ENCODE results near the gene BTBD18.
A peak's percentile ranks its signal among the peaks of the same experiment; 100 is the strongest.
"Not testable (repeated sequence)": the region's sequence is repeated elsewhere in the genome, so short reads cannot be mapped to it uniquely, and the experiment has no call there.

The BTBD18 gene

DNA sequence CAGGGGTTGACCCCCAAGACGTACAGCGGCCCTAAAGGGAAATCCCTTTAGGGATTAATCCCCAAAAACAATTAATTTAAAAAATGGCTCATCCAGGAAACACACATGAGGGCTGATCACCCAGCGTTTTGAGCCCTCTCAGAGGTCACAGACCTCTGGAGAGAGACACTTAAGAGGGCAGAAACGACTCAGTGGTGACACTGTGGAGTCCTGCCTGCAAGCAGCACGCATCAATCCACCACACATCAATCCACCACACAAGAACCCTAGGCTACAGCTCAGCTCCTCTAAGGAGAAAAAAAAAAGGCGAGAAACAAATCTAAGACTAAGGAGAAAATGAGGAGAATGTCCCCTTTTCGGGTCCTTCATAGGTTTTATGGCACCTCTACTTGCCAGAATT, 22.8 kb downstream of the BTBD18 start:
- DNase-seq: no peak

DNA sequence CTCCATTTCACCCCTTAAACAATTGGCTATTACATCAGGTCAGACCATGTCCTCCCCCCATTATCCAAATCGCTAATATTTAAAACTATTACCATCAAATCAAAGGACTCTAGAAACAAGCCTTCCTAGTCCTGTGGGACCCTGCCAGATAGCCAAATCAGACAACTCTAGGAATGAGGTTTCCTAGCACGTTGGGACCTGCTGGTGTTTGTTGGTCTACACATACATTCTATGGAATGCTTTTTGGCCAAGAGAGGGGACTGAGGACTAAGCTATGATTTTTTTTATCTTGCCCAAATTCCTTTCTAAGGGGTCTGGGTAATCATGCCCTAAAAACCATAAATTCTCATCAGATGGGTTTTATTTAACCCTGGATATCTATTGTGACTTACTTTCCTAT, 24.4 kb downstream of the BTBD18 start:
- DNase-seq: no peak

DNA sequence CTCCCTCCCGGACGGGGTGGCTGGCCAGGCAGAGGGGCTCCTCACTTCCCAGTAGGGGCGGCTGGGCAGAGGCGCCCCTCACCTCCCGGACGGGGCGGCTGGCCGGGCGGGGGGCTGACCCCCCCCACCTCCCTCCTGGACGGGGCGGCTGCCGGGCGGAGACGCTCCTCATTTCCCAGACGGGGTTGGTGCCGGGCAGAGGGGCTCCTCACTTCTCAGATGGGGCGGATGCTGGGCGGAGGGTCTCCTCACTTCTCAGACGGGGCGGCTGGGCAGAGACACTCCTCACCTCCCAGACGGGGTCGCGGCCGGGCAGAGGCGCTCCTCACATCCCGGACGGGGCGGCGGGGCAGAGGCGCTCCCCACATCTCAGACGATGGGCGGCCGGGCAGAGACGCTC, 34.9 kb downstream of the BTBD18 start:
- DNase-seq: not testable (repeated sequence)

DNA sequence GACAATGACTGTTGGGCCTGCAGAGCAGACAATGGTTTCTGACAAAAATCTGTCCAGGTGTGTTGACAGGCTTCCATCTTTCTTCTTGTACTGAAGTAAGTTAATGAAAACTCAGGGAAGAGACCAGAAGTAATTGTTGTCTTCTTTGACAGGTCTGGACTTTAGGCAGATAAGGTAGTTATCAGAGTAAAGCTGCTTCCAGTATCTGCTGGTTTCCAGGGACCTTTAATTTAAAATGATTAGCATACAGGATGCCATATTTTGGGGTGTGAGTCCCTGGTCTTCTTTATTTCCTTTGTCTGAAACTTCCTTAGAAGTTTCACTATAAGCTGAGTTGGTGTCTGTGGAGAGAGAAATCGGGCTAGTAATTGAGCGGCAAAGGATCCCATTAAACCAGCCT, 37.8 kb downstream of the BTBD18 start:
- no peak for DNase-seq

DNA sequence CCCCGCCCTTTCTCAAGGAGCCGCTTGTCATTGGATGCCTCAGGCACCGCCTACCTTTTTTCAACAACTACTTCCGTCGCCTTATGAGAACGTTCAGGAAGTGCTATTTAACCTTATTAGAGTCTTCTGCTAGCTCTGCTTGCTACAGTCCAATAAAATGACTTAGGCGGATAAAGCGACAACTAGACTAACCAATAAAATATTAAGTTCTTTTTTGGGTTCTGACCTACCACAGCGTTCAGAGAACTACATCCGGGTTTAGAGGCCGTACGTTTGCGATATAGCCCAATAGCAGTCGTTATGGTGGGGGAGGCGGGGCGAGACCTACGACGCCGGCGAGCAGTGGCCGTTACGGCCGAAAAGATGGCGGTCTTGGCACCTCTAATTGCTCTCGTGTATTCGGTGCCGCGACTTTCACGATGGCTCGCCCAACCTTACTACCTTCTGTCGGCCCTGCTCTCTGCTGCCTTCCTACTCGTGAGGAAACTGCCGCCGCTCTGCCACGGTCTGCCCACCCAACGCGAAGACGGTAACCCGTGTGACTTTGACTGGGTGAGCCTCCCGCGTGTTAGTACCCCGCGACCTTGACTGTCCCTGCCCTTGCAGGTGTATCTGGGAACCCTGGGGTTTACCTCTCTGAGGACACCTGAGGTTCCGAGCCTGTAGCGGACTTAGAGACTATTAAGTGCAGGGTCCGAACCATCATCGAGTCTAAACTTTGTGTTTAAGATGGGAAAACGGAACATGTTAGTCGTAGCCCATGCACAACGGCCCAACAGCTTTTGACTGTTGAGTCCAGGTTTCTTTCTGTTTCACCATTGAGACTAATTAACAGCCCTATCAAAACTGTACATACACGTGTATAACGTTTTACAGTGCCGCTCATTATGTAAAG, 39.1 kb downstream of the BTBD18 start, which contains the start of gene TMX2:
TSS of gene TMX2 (plus strand) at position 338 of the 895 bp plus-strand sequence. CDS start at position 364, 26 bp downstream.
- DNase-seq: peak; percentile 98

DNA sequence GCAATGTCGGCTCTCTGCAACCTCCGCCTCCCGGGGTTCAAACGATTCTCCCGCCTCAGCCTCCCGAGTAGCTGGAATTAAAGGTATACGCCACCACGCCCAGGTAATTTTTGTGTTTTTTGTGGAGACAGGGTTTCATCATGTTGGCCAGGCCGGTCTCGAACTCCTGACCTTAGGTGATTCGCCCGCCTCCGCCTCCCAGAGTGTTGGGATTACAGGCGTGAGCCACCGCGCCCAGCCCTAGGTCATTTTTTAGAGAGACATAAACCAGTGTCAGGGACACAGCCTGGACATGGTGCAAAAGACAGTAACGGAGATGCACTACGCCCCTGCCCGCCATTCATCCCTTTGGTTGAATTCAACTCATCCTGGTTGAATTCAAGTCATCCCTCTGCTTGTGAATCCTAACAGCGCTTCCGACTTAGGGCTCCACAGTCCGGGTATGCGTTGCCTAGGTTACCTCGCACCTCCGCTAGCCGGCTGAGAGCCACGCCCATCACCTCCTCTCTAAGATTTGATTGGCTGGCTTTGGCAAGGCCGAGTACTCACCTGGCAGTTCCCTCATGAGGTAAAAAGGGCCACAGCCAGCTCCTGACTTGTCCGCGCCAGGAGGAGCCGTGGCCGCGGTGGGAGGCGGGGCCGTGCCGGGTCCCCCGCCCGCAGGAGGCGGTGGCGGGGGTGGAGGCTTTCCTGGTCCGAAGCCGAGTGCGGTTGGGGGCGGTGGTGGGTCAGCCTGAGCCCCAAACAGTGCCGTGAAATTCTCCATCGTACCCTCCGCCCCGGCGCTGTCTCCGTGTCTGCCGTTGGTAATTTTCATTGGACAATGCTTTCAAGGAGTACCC, 40.0 kb downstream of the BTBD18 start, which contains the start of gene MED19:
TSS of gene MED19 (minus strand) at position 802 of the 842 bp plus-strand sequence. CDS start at position 766, 36 bp downstream.
- peak; percentile 75 for DNase-seq

DNA sequence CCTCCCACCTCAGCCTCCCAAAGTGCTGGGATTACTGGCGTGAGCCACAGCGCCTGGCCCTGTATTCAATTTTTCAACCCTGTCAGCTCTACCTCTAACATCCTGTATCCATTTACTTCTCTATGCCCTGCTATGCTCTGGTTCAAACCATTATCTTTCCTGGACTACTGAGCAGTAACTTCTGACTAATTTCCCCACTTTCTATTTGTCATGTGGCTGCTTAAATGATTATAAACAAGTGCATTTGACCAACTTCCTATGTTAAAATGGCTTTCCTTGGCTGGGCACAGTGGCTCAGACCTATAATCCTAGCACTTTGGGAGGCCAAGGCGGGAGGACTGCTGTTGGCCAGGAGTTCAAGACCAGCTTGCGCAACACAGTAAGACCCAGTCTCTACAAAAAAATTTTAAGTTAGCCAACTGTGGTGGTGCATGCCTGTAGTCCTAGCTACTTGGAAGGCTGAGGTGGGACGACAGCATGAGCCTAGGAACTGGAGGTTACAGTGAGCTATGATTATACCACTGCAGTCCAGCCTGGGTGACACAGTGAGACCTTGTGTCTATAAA, 41.7 kb downstream of the BTBD18 start:
- no peak for DNase-seq

DNA sequence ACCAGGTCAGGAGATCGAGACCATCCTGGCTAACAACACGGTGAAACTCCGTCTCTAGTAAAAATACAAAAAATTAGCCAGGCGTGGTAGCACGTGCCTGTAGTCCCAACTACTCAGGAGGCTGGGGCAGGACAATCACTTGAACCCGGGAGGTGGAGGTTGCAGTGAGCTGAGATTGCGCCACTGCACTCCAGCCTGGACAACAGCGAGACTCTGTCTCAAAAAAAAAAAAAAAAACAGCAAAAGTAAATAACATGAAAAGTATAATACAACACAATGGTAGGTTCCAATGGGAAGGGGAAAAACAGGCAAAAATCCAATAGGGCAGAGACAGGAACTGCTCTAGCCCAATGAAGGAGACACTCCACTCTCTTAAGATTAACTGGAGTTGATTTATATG, 46.2 kb downstream of the BTBD18 start:
- not testable (repeated sequence) for DNase-seq

DNA sequence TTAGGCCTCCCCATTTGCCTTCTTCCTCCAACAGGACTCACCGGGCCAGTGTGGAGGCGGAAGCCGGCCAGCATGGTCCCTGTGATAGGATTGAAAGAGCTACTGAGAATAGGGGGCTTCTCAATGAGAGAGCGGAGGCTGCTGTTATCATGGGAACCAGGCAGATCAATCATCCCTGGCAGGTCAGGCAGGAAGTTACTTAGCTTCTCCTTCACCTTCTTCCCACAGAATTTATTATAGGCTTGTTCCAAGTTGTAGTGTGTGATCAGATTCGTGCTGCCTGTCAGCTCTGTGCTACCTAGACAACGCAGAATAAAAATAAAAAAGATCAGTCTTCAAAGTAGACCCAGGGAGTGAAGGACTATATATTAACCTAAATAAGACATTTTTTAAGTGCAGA, 46.7 kb downstream of the BTBD18 start:
- DNase-seq: no peak

DNA sequence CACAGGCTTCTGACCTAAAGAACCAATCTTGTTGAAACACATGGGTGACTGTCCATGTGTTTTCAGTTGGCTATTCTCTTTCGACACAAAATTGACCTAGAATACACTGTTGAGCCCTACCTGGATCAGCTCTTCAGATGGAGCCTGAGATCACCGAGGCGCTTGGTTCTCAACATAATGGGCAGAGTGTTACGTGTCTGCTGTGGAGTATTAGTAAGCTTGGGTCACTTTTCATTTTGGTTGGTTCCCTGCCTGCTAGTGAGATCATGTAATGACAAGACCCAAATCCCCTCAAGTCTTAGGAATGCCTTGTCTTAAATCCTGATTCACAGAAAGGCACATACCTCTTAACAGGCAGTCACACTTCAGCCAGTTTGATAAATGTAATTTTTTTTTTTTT, 48.3 kb downstream of the BTBD18 start:
- no peak for DNase-seq

DNA sequence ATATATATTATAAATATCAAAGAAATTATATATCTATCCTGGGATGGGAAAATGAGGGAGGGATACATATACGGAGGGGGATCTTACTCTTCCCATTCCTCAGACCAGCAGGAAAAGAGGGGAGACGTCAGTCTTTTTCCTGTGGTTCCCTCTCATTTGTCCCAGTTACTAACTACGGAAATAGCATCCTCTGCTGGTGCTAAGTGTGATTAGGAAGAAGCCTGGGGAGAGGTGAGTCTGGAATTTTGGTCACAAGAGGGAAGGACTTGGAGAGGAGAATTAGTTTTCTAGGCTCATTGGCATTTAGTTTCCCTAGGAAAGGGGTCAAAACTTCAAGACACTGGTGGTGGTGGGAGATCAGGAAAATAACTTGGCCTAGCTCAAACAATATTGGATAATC, 51.2 kb downstream of the BTBD18 start:
- DNase-seq: no peak

DNA sequence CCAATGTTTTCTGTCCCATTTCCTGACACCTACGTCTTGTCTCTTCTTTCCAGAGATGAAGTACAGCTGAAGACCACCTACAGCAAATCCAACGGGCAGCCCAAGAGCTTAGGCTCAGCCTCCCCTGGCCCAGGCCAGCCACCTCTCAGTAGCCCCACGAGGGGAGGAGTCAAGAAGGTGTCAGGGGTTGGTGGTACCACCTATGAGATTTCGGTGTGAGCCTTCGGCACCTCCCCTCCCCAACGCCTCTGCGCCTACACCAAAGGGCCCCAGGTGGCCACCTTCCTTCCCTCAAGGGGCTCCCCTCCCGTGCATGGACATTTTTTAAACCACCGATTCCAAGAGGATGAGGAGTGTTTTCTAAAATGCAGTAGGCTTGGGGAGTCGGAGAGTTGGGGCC, 51.8 kb downstream of the BTBD18 start:
- no peak for DNase-seq

DNA sequence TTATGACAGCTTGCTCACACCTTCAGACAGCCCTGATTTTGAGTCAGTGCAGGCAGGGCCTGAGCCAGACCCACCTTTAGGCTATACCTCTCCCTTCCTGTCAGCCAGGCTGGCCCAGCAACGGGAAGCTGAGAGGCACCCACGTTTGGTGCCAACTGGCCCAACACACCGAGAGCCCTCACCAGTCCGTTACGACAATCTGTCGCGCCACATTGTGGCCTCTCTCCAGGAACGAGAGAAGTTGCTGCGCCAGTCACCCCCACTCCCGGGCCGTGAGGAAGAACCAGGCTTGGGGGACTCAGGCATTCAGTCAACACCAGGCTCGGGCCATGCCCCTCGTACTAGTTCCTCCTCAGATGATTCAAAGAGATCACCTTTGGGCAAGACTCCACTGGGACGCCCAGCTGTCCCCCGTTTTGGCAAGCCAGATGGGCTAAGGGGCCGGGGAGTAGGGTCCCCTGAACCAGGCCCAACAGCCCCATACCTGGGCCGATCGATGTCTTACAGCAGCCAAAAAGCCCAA, 52.7 kb downstream of the BTBD18 start:
- no peak for DNase-seq
